Measurements from ENCODE around the gene ESYT1. TPM values are rescaled to one million over a fixed set of nuclear protein-coding genes. Genes with fewer than 3 reads are reported as not detected.

ESYT1 gene
- total and polyA plus RNA-seq, 2 donors (not counting 1 experiment from before 2014, with no cell fraction given) = 182 to 446 TPM

DNA sequence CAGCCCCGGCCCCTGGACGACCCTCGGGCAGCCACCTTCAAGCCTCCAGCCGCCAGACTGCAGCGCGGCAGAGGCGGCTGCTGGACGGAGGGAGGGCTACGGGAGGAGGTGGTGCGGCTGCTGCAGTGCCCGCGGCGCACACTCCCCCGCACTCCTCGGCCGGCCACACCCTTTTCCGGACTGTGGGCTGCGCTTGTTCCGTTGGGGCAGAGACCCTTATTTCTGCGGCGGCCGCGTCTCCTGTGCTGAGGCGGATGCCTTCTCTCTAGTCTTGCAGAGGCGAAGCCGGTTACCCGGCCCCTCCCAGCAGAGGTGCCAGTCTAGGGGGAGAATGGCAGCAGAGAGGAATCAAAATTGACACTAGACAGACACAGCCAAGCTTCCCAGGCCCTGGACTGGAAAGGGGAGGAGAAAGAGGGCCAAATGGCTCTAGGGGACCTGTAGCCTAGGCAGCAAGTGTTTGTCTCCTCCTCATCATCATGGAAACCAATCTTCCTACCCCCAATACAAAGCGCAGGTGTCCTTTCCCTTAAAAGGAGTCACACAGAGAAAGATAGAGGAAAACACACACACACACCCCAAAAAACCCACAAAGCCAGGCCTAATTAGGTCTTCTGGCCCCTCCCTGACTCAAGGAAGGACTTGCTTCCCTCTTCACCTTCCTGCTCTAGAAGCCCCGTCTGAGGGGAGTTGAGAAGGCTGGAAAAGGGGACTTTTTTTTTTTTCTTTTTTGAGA lies 1.3 kb downstream of the ESYT1 start:
- Histone ChIP-seq H4K20me1 (ENCODE audit: control insufficient read depth, extremely low read depth, insufficient read depth, low read length) (no peaks in the 10 kb centered on the region), H3K9me3 (ENCODE audit: control insufficient read depth, insufficient read depth, low read depth, low read length) (no peaks in the 10 kb centered on the region), H3K27ac (ENCODE audit: insufficient read depth, low read length) (peak overlapping the region; percentile 80), H3K4me2 (ENCODE audit: extremely low read depth, insufficient read depth, low read length) (peak overlapping the region; percentile 92), H3K9ac (ENCODE audit: insufficient read depth, low read length) (peak overlapping the region; percentile 54), H3K4me1 (ENCODE audit: control insufficient read depth, extremely low read depth, insufficient read depth, low read length) (peaks cover 11% of the 10 kb centered on the region), H3K79me2 (ENCODE audit: control insufficient read depth, insufficient read depth, low read length) (peaks cover 25% of the 10 kb centered on the region), H3K36me3 (ENCODE audit: control insufficient read depth, insufficient read depth, low read length) (peaks cover 25% of the 10 kb centered on the region), H3K27me3 (ENCODE audit: control insufficient read depth, insufficient read depth, low read length) (no peaks in the 10 kb centered on the region), H2AFZ (ENCODE audit: low read length) (no peak overlapping the region), H3K4me3 (replicated peaks in 1 of 4; ENCODE audit: control extremely low read depth in 1 of 4, insufficient read depth in 1 of 4, low read depth in 3 of 4, low read length in 4 of 4) (peak overlapping the region; percentile 77 to 97 (median 86))
- peak; percentile 30 to 51 for DNase-seq (ENCODE audit: low read depth in 2 of 2)
- TF ChIP-seq EZH2 (IDR thresholded peaks at IDR 0.05; ENCODE audit: low read length, missing control alignments) = no peak

DNA sequence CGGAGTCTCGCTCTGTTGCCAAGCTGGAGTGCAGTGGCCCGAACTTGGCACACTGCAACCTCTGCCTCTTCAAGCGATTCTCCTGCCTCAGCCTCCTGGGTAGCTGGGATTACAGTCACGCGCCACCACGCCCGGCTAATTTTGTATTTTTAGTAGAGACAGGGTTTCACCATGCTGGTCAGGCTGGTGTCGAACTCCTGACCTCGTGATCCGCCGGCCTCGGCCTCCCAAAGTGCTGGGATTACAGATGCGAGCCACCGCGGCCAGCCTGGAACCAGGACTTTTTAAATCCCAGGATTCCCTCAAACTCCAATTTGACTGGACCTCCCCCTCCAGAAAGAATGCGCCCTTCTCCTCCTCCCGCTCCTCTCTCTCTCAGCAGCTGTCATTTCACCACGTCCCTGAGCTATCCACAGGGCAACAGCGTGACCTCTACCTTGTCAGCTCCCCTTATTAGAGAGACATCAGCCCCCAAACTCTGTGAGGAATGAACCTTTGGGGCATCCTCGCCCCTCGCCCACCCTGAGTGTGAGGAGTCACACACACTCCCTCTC lies 2.0 kb downstream of the ESYT1 start:
- Histone ChIP-seq H3K9me3 (ENCODE audit: control insufficient read depth, insufficient read depth, low read depth, low read length) (no peaks in the 10 kb centered on the region), H3K4me2 (ENCODE audit: extremely low read depth, insufficient read depth, low read length) (peak overlapping the region; percentile 92), H3K27me3 (ENCODE audit: control insufficient read depth, insufficient read depth, low read length) (no peaks in the 10 kb centered on the region), H3K4me3 (replicated peaks in 1 of 4; ENCODE audit: control extremely low read depth in 1 of 4, insufficient read depth in 1 of 4, low read depth in 3 of 4, low read length in 4 of 4) (peak overlapping the region; percentile 77 to 97 (median 86)), H3K9ac (ENCODE audit: insufficient read depth, low read length) (no peak overlapping the region), H3K79me2 (ENCODE audit: control insufficient read depth, insufficient read depth, low read length) (peaks cover 25% of the 10 kb centered on the region), H3K27ac (ENCODE audit: insufficient read depth, low read length) (no peak overlapping the region), H2AFZ (ENCODE audit: low read length) (no peak overlapping the region), H3K4me1 (ENCODE audit: control insufficient read depth, extremely low read depth, insufficient read depth, low read length) (peaks cover 11% of the 10 kb centered on the region), H3K36me3 (ENCODE audit: control insufficient read depth, insufficient read depth, low read length) (peaks cover 25% of the 10 kb centered on the region), H4K20me1 (ENCODE audit: control insufficient read depth, extremely low read depth, insufficient read depth, low read length) (no peaks in the 10 kb centered on the region)
- TF ChIP-seq EZH2 (IDR thresholded peaks at IDR 0.05; ENCODE audit: low read length, missing control alignments) = no peak
- TF ChIP-seq, protein P1, sequence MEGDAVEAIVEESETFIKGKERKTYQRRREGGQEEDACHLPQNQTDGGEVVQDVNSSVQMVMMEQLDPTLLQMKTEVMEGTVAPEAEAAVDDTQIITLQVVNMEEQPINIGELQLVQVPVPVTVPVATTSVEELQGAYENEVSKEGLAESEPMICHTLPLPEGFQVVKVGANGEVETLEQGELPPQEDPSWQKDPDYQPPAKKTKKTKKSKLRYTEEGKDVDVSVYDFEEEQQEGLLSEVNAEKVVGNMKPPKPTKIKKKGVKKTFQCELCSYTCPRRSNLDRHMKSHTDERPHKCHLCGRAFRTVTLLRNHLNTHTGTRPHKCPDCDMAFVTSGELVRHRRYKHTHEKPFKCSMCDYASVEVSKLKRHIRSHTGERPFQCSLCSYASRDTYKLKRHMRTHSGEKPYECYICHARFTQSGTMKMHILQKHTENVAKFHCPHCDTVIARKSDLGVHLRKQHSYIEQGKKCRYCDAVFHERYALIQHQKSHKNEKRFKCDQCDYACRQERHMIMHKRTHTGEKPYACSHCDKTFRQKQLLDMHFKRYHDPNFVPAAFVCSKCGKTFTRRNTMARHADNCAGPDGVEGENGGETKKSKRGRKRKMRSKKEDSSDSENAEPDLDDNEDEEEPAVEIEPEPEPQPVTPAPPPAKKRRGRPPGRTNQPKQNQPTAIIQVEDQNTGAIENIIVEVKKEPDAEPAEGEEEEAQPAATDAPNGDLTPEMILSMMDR (conservative IDR thresholded peaks at IDR 0.05 in 1 of 2, IDR thresholded peaks at IDR 0.05 in 1 of 2; ENCODE audit: low read depth in 1 of 2, low read length in 2 of 2) = no peak
- no peak for DNase-seq (ENCODE audit: low read depth in 2 of 2)

DNA sequence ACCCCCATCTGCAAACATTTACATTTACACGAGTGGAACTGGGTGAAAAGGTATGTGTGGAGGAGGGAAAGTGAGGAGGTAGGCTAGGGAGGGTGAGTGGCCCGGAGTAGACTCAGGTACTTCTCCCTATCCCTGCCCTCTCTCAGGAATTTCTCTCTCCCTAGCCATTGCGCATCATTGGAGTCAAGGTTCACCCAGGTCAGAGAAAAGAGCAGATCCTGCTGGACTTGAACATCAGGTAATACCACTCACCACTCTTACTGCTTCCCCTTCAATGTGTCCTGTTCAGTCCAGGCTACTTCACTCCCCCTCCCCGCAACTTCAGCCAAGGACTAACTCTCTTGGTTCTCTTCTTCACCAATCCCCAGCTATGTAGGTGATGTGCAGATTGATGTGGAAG lies 2.8 kb downstream of the ESYT1 start:
- H4K20me1 ChIP-seq (ENCODE audit: control insufficient read depth, extremely low read depth, insufficient read depth, low read length) = no peaks in the 10 kb centered on the region
- H3K36me3 ChIP-seq (ENCODE audit: control insufficient read depth, insufficient read depth, low read length) = peaks cover 27% of the 10 kb centered on the region
- H3K4me2 ChIP-seq (ENCODE audit: extremely low read depth, insufficient read depth, low read length) = no peak overlapping the region
- no peak for TF ChIP-seq EZH2 (IDR thresholded peaks at IDR 0.05; ENCODE audit: low read length, missing control alignments)
- TF ChIP-seq, protein P1 (conservative IDR thresholded peaks at IDR 0.05 in 1 of 2, IDR thresholded peaks at IDR 0.05 in 1 of 2; ENCODE audit: low read depth in 1 of 2, low read length in 2 of 2) = no peak
- no peaks in the 10 kb centered on the region for H3K9me3 ChIP-seq (ENCODE audit: control insufficient read depth, insufficient read depth, low read depth, low read length)
- DNase-seq (ENCODE audit: low read depth in 2 of 2) = no peak
- H3K79me2 ChIP-seq (ENCODE audit: control insufficient read depth, insufficient read depth, low read length) = peaks cover 25% of the 10 kb centered on the region
- H2AFZ ChIP-seq (ENCODE audit: low read length) = no peak overlapping the region
- no peaks in the 10 kb centered on the region for H3K27me3 ChIP-seq (ENCODE audit: control insufficient read depth, insufficient read depth, low read length)
- H3K9ac ChIP-seq (ENCODE audit: insufficient read depth, low read length) = no peak overlapping the region
- H3K27ac ChIP-seq (ENCODE audit: insufficient read depth, low read length) = no peak overlapping the region
- H3K4me1 ChIP-seq (ENCODE audit: control insufficient read depth, extremely low read depth, insufficient read depth, low read length) = peaks cover 11% of the 10 kb centered on the region
- peak overlapping the region in 1 of 4 experiments; percentile 4 for H3K4me3 ChIP-seq (replicated peaks in 1 of 4; ENCODE audit: control extremely low read depth in 1 of 4, insufficient read depth in 1 of 4, low read depth in 3 of 4, low read length in 4 of 4)

Data from fibroblast of lung (primary cell).